ENCODE data around the gene ACSL6. TPM values are rescaled to one million over a fixed set of nuclear protein-coding genes. Genes with fewer than 3 reads are reported as not detected.

Gene ACSL6
- total and polyA plus RNA-seq, 10 of the 15 experiments (the other 5 are each of a cell fraction or from before 2014, with no cell fraction given) = 0.06 to 0.53 TPM; not detected in 8

DNA sequence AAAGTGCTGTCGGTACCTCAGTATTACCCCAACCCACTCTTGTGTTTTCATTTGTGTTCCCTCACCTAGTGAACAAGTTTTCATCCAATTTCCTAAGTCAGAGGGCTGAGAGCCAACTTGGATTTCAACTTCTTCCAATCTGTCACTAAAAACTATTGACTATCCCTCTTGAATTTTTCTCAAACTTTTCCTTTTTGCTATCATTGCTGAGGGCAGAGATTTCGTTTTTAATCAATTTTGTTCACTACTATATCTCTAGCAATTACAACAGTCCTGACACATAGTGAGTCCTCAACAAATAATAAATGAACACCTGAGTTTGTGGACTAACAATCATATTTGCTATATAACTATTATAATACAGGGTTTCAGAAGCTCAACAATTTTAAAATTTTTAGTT, 95.0 kb downstream of the ACSL6 start:
- in situ Hi-C loops (cut with MboI) (no loop called here), intact Hi-C loops (cut with micrococcal nuclease; ENCODE audit: unreplicated experiment) (no loop called here)
- Histone ChIP-seq H3K9me3 (replicated peaks; ENCODE audit: control insufficient read depth, insufficient read depth, low read length) (no peaks in the 10 kb centered on the region), H2AFZ (ENCODE audit: control insufficient read depth, low read depth, low read length) (no peak overlapping the region), H4K20me1 (ENCODE audit: control insufficient read depth, insufficient read depth) (no peaks in the 10 kb centered on the region), H3K36me3 (ENCODE audit: control insufficient read depth in 2 of 2, insufficient read depth in 2 of 2, low read length in 1 of 2) (no peaks in the 10 kb centered on the region), H3K4me3 (no peak overlapping the region), H3K4me1 (ENCODE audit: control insufficient read depth, insufficient read depth, low read length) (no peaks in the 10 kb centered on the region), H3K4me2 (ENCODE audit: control insufficient read depth, insufficient read depth) (no peak overlapping the region), H3K79me2 (ENCODE audit: control insufficient read depth, insufficient read depth, low read length) (no peaks in the 10 kb centered on the region), H3K9ac (ENCODE audit: control insufficient read depth, insufficient read depth, low read length) (no peak overlapping the region), H3K27ac (ENCODE audit: control insufficient read depth, insufficient read depth) (no peak overlapping the region), H3K27me3 (replicated peaks in 1 of 2; ENCODE audit: control insufficient read depth in 2 of 2, insufficient read depth in 2 of 2, low read length in 1 of 2) (no peaks in the 10 kb centered on the region; a peak in 1 of 4 replicates)
- no peak for ATAC-seq
- ChIA-PET SMC1A (ENCODE audit: uncharacterized antibody, unreplicated experiment) (no interaction called here), POLR2A (no interaction called here), RAD21 (ENCODE audit: unreplicated experiment) (no interaction called here), CTCF (no interaction called here)
- TF ChIP-seq CBFB (IDR thresholded peaks at IDR 0.05; ENCODE audit: low read depth) (no peak), BCL3 (IDR thresholded peaks at IDR 0.05; ENCODE audit: borderline replicate concordance, insufficient read depth, low read depth, low read length, poor library complexity, severe bottlenecking) (no peak), SUZ12 (IDR thresholded peaks at IDR 0.05; ENCODE audit: unreplicated experiment) (no peak), ZZZ3 (IDR thresholded peaks at IDR 0.05; ENCODE audit: control insufficient read depth, insufficient read length, low read depth) (no peak), SREBF1 (IDR thresholded peaks at IDR 0.05; ENCODE audit: low read length) (no peak), POLR2AphosphoS2 (IDR thresholded peaks at IDR 0.05; ENCODE audit: low read depth, low read length) (no peak), FOS (IDR thresholded peaks at IDR 0.05; ENCODE audit: borderline replicate concordance, extremely low read depth, insufficient read length) (no peak)
- 0% methylated on average over 2 of the region's 2 CpGs for WGBS (ENCODE audit: insufficient coverage, insufficient replicate concordance, low lambda C conversion rate, missing lambda C conversion rate)
- no peak for DNase-seq (ENCODE audit: low read depth, low spot score)
- no peak for FAIRE-seq
- no TSS peak for BruUV-seq (replicated peaks)

GRCh38 chr5:131914472-131914871, 97.0 kb downstream of the ACSL6 start:
- no TSS peak for BruUV-seq (replicated peaks)
- TF ChIP-seq CHD4 (IDR thresholded peaks at IDR 0.05) (no peak), YY1 (IDR thresholded peaks at IDR 0.05; ENCODE audit: low read depth, low read length) (no peak), RCOR1 (conservative IDR thresholded peaks at IDR 0.05; ENCODE audit: low read depth, low read length) (no peak), TCF12 (IDR thresholded peaks at IDR 0.05; ENCODE audit: low read depth, low read length) (no peak), SMAD5 (IDR thresholded peaks at IDR 0.05; ENCODE audit: low read depth) (no peak), IRF5 (IDR thresholded peaks at IDR 0.05; ENCODE audit: borderline replicate concordance) (no peak)
- TF ChIP-seq, protein P1, sequence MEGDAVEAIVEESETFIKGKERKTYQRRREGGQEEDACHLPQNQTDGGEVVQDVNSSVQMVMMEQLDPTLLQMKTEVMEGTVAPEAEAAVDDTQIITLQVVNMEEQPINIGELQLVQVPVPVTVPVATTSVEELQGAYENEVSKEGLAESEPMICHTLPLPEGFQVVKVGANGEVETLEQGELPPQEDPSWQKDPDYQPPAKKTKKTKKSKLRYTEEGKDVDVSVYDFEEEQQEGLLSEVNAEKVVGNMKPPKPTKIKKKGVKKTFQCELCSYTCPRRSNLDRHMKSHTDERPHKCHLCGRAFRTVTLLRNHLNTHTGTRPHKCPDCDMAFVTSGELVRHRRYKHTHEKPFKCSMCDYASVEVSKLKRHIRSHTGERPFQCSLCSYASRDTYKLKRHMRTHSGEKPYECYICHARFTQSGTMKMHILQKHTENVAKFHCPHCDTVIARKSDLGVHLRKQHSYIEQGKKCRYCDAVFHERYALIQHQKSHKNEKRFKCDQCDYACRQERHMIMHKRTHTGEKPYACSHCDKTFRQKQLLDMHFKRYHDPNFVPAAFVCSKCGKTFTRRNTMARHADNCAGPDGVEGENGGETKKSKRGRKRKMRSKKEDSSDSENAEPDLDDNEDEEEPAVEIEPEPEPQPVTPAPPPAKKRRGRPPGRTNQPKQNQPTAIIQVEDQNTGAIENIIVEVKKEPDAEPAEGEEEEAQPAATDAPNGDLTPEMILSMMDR (IDR thresholded peaks at IDR 0.05 in 2 of 3, conservative IDR thresholded peaks at IDR 0.05 in 1 of 3; ENCODE audit: control insufficient read depth in 2 of 3, extremely low read depth in 1 of 3, insufficient read depth in 1 of 3, low read depth in 3 of 3, low read length in 3 of 3) = no peak

More at GRCh38 chr5:131914472-131914871, 97.0 kb downstream of the ACSL6 start:
- intact Hi-C loops (cut with micrococcal nuclease; ENCODE audit: unreplicated experiment) (no loop called here), in situ Hi-C loops (cut with MboI) (no loop called here)
- Histone ChIP-seq H2AFZ (ENCODE audit: control insufficient read depth, low read depth, low read length) (no peak overlapping the region), H3K4me2 (ENCODE audit: control insufficient read depth, insufficient read depth) (no peak overlapping the region), H3K9me3 (replicated peaks; ENCODE audit: control insufficient read depth, insufficient read depth, low read length) (no peaks in the 10 kb centered on the region), H3K27me3 (replicated peaks in 1 of 2; ENCODE audit: control insufficient read depth in 2 of 2, insufficient read depth in 2 of 2, low read length in 1 of 2) (no peaks in the 10 kb centered on the region; a peak in 1 of 4 replicates), H3K36me3 (ENCODE audit: control insufficient read depth in 2 of 2, insufficient read depth in 2 of 2, low read length in 1 of 2) (no peaks in the 10 kb centered on the region), H3K79me2 (ENCODE audit: control insufficient read depth, insufficient read depth, low read length) (no peaks in the 10 kb centered on the region), H3K4me3 (no peak overlapping the region), H3K9ac (ENCODE audit: control insufficient read depth, insufficient read depth, low read length) (no peak overlapping the region), H3K27ac (ENCODE audit: control insufficient read depth, insufficient read depth) (no peak overlapping the region), H4K20me1 (ENCODE audit: control insufficient read depth, insufficient read depth) (no peaks in the 10 kb centered on the region), H3K4me1 (ENCODE audit: control insufficient read depth, insufficient read depth, low read length) (no peaks in the 10 kb centered on the region)
- DNase-seq (ENCODE audit: low read depth, low spot score) (no peak), FAIRE-seq (no peak), ATAC-seq (no peak)
- ChIA-PET SMC1A (ENCODE audit: uncharacterized antibody, unreplicated experiment) (interaction anchor here (1.5 kb wide), 1 partner anchor 32 kb away, joined by 3 read pairs; no protein-coding TSS in a partner anchor), CTCF (interaction anchor here (1.1 kb wide), 1 partner anchor 93 kb away, joined by 4 read pairs; no protein-coding TSS in a partner anchor), POLR2A (no interaction called here), RAD21 (ENCODE audit: unreplicated experiment) (no interaction called here)
